RKO (cell line): ENCODE data around the gene CXCL13.
"Not testable (repeated sequence)": the region's sequence is repeated elsewhere in the genome, so short reads cannot be mapped to it uniquely, and the experiment has no call there.

Experiments
- DNase-seq: peaks from one replicate; pipeline ENCODE4 v3.0.0-alpha.2; 2016; ENCODE audit warnings: low spot score

CXCL13 gene

GRCh38 chr4:77605210-77605902 lies at the start of gene CXCL13:
Gene CXCL13 (plus strand): TSS chr4:77605820. CDS start chr4:77605866, 46 bp downstream.
- no peak for DNase-seq

DNA sequence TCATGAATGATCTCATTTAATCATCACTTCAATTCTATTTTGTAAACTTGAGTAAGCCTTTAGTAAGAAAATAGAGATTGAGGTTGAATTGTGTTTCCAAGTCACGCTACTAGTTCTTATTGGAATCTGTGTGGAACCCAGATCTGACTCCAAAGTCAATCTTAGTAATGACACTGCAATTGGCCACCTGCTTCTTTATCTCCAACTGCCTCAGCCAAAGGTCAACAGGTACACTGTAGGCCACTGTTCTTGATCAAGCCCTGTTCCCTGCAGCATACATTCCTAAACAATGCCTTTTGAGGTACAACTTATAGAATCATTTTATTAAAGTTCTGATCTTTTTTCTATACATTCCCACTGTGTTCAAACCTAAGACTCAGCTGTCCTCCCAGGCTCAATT lies 45.5 kb upstream of the CXCL13 start:
- DNase-seq = no peak

- DNase-seq = not testable (repeated sequence)
Measured at GRCh38 chr4:77561720-77562119, 43.9 kb upstream of the CXCL13 start.

GRCh38 chr4:77564231-77564630 lies 41.4 kb upstream of the CXCL13 start:
- DNase-seq = no peak

DNA sequence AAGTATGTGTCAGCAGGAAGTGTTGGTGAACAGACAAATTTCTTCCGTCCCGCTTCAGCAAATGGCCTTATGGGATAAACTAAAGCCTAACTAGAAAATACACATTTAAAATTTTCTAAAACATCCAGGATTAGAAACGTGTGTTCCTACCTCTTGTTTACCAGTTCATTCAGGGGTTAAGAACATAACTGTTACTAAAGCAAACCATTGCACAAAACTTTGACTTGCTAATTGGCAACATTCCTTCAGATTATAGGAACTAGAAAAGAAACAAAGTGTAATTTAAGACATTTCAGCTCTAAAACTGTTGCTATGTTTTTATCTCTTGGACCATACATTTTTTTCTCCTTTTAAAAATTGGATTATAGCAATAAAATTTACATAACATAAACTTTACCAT lies 39.5 kb upstream of the CXCL13 start:
- no peak for DNase-seq

GRCh38 chr4:77567549-77567948 lies 38.1 kb upstream of the CXCL13 start:
- DNase-seq = no peak

- not testable (repeated sequence) for DNase-seq
Measured at GRCh38 chr4:77570508-77571214, 35.0 kb upstream of the CXCL13 start.

GRCh38 chr4:77576351-77576750 lies 29.3 kb upstream of the CXCL13 start:
- no peak for DNase-seq

GRCh38 chr4:77578145-77578544 lies 27.5 kb upstream of the CXCL13 start:
- no peak for DNase-seq

GRCh38 chr4:77579406-77580076 lies 26.1 kb upstream of the CXCL13 start:
- DNase-seq = peak; percentile 86

- no peak for DNase-seq
Measured at GRCh38 chr4:77581724-77582123, 23.9 kb upstream of the CXCL13 start.

DNA sequence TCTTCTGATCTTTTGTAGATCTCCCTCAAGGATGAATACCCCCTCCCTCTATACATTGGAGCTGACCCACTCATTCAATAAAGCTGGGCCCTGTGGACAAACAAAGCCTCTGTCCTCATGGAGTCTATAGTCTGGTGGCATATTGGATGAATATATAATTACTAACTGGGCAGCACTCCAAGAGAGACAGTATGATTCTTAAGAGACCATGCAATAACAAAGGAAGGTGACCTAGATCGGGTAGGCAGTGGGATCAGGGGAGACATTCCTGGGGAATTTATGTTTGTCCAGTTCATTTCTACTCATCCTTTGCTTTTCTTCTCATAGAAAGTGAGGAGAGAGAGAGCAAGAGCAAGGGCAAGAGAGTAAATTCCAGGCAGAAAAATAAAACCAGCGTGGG lies 23.5 kb upstream of the CXCL13 start:
- DNase-seq = no peak

GRCh38 chr4:77582711-77583110 lies 22.9 kb upstream of the CXCL13 start:
- DNase-seq = no peak

DNA sequence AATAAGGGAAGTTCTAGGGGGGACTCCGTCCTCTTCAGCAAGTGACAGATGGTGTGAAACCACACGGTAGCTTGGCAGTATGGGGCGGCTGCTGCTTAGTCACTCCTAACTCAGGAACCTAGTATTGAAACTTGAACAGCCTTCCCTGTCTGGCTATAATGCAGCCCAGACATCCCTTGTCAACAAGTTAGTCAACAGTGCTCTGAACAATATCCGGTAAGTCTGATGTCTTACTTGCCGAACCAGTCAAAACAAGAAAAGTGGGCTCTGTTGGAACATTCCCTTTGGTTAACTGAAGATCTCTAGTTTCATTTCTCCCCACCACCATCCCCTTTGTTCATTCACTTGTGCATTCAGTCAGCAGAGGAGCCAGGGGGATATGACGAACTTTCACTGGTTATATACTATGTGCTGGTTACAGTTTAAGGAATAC lies 18.7 kb upstream of the CXCL13 start:
- no peak for DNase-seq

- DNase-seq = no peak
Measured at GRCh38 chr4:77590482-77590881, 15.1 kb upstream of the CXCL13 start.

GRCh38 chr4:77591532-77591931 lies 14.1 kb upstream of the CXCL13 start:
- no peak for DNase-seq

- DNase-seq = no peak
Measured at GRCh38 chr4:77593101-77593500, 12.5 kb upstream of the CXCL13 start.

DNA sequence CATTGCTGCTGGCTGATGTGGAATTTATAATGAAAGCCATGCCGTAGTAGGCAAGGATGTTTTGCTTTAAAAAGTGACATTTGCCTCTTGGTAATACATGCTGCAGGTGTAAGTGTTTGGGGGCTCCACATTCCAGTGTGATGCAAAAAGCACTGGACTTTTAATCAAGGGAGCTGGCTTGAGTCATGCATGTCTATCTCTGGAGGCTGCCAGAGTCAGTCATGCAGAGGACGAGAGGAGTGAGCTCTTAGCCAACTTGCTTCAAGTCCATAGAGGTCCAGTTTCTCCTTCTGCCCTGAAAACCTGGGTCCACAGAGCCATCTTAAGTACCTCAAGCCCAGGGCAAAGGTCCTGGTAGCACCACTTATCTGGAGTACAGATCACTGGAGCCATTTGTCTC lies 11.6 kb upstream of the CXCL13 start:
- DNase-seq = no peak

GRCh38 chr4:77595364-77595973 lies 10.2 kb upstream of the CXCL13 start:
- DNase-seq = no peak

DNA sequence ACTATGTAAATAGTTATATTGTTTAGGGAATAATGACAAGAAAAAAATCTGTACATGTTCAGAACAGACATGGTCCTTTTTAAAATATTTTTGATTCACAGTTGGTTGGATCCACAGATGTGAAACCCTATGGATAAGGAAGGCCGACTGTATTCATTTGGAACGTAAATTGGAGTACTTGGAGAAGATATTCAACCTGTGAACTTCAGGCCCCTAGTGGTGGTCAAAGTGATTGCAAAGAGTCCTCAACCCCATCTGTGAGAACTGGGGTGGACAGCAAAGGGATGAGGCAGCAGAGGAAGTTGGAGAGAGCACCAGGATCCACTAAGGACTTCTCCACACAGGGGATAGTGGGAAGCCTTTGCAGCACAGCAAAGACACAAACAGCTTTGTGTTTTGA lies 6.2 kb upstream of the CXCL13 start:
- DNase-seq = peak; percentile 60

DNA sequence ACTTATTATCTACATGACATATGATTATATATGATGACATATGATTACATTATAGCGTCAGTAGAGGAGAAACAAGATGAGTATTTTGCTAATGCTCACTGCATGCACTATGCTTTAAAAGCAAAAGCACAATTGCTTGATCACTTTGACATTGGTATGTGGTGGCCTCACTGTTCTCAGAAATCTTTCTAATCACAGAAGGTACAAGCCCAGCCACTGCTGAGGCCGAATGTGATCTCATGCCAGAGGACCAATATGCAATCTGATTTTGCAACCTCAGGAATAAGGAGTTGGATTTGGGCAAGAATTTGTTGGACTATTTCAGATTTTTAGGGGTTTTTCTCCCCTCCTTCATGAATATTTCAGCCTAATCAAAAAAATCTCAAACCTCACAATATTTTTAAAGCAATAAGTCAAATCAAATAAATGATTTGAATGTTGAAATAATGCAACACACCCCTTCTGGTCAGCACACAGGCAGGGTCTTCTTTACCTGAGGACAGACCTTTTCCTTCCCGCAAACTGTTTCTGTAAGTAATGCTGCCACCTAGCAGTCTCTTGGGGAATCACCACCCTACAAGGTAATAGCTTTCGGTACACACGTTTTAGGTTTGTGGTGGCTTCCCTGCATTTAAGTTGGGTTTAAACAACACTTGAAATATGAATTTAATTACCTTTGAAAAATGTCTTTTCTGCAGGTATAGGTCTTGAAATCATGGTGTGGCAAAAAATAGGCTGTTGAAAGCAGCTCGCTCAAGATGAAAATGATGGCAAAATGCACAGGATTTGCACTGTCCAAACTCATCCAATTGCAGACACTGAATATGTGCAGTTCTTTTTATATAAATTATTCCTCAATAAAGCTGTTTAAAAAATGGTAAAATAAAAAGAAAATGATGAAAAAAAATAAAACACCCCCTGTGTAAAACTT lies 4.8 kb upstream of the CXCL13 start:
- DNase-seq = peak; percentile 43
